GM12878 (cell line): ENCODE results near the gene HOXA2. TPM values are rescaled to one million over a fixed set of nuclear protein-coding genes. Genes with fewer than 3 reads are reported as not detected.

ENCODE experiments used
- BACH1 ChIP-seq: fragments of 450-650 bp; IDR thresholded peaks from 2 replicates; pipeline ENCODE4 v1.6.1; 2017; ENCODE audit warnings: mild to moderate bottlenecking, borderline replicate concordance
- CBFB ChIP-seq: IDR thresholded peaks from 2 replicates; pipeline ENCODE4 v1.6.1; 2016; ENCODE audit warnings: antibody characterized with exemption, low read depth
- E4F1 ChIP-seq: fragments of 450-650 bp; IDR thresholded peaks from 2 replicates; pipeline ENCODE4 v1.6.1; 2018; ENCODE audit warnings: borderline replicate concordance, mild to moderate bottlenecking; ENCODE audit not compliant: partially characterized antibody
- EED ChIP-seq: sonication (generic); IDR thresholded peaks from 2 replicates; pipeline ENCODE4 v1.6.1; 2016; ENCODE audit warnings: antibody characterized with exemption, low read depth
- EGR1 ChIP-seq, 2 experiments: IDR thresholded peaks; 1 replicate in 1 of 2; 2 replicates in 1 of 2; pipeline ENCODE4 v1.6.1; 2011 to 2012; ENCODE audit warnings: low read depth in 2 of 2, low read length in 2 of 2, borderline replicate concordance in 1 of 2, mild to moderate bottlenecking in 1 of 2, moderate library complexity in 1 of 2
- ELK1 ChIP-seq: IDR thresholded peaks from 2 replicates; pipeline ENCODE4 v1.6.1; 2012; ENCODE audit warnings: low read depth, low read length, improper control_type of control experiment
- ESRRA ChIP-seq: IDR thresholded peaks from 2 replicates; pipeline ENCODE4 v1.6.1; 2012; ENCODE audit warnings: mild to moderate bottlenecking, low read length, improper control_type of control experiment
- ETV6 ChIP-seq, 2 experiments: fragments of 450-650 bp in 1 of 2; IDR thresholded peaks in 1 of 2; conservative IDR thresholded peaks in 1 of 2; 2 replicates each; pipeline ENCODE4 v1.6.1; 2014; ENCODE audit warnings: antibody characterized with exemption in 1 of 2, borderline replicate concordance in 1 of 2, low read depth in 1 of 2, mild to moderate bottlenecking in 1 of 2, moderate library complexity in 1 of 2
- FOXM1 ChIP-seq: IDR thresholded peaks from 2 replicates; pipeline ENCODE4 v1.6.1; 2012; ENCODE audit warnings: low read depth, mild to moderate bottlenecking, inconsistent platforms, low read length, moderate library complexity
- IKZF2 ChIP-seq, 2 experiments: fragments of 450-650 bp; IDR thresholded peaks; 2 replicates each; pipeline ENCODE4 v1.6.1; 2017; ENCODE audit warnings: mild to moderate bottlenecking in 2 of 2, moderate library complexity in 2 of 2
- MEF2A ChIP-seq: IDR thresholded peaks from 2 replicates; pipeline ENCODE4 v1.6.1; 2011; ENCODE audit warnings: low read depth, mild to moderate bottlenecking, low read length, moderate library complexity; ENCODE audit not compliant: insufficient read depth
- MLLT1 ChIP-seq: fragments of 450-650 bp; IDR thresholded peaks from 2 replicates; pipeline ENCODE4 v1.6.1; 2016; ENCODE audit warnings: mild to moderate bottlenecking
- NBN ChIP-seq: fragments of 450-650 bp; IDR thresholded peaks from 2 replicates; pipeline ENCODE4 v1.6.1; 2016
- NFIC ChIP-seq: IDR thresholded peaks from 2 replicates; pipeline ENCODE4 v1.6.1; 2012; ENCODE audit warnings: low read depth, mild to moderate bottlenecking, inconsistent platforms, low read length, moderate library complexity
- NKRF ChIP-seq: fragments of 450-650 bp; conservative IDR thresholded peaks from 2 replicates; pipeline ENCODE4 v1.6.1; 2017; ENCODE audit warnings: mild to moderate bottlenecking, moderate library complexity
- NRF1 ChIP-seq: conservative IDR thresholded peaks from 2 replicates; pipeline ENCODE4 v1.6.1; 2011; ENCODE audit warnings: mild to moderate bottlenecking, low read depth, low read length, improper control_type of control experiment
- POLR2A ChIP-seq: IDR thresholded peaks from 2 replicates; pipeline ENCODE4 v1.6.1; 2011; ENCODE audit warnings: low read depth, mild to moderate bottlenecking, low read length
- RAD51 ChIP-seq: fragments of 450-650 bp; IDR thresholded peaks from 2 replicates; pipeline ENCODE4 v1.6.1; 2016; ENCODE audit warnings: moderate library complexity, mild to moderate bottlenecking, inconsistent platforms
- RBBP5 ChIP-seq: fragments of 200-600 bp; sonication (generic); conservative IDR thresholded peaks from 2 replicates; pipeline ENCODE4 v1.6.1; 2016
- SRF ChIP-seq, 2 experiments: IDR thresholded peaks; 2 replicates each; pipeline ENCODE4 v1.6.1; 2011; ENCODE audit warnings: low read depth in 2 of 2, low read length in 2 of 2, mild to moderate bottlenecking in 1 of 2, moderate library complexity in 1 of 2
- TBL1XR1 ChIP-seq: IDR thresholded peaks from 2 replicates; pipeline ENCODE4 v1.6.1; 2012; ENCODE audit warnings: low read depth, low read length, improper control_type of control experiment
- ZNF384 ChIP-seq: IDR thresholded peaks from 2 replicates; pipeline ENCODE4 v1.6.1; 2012; ENCODE audit warnings: low read depth, mild to moderate bottlenecking, low read length, improper control_type of control experiment, borderline replicate concordance
- polyA plus RNA-seq, 11 experiments: library from polyadenylated mRNA; depleted of rRNA in 4 of 11; unstranded in 6 of 11; stranded (reverse) in 5 of 11; fragments of >200 nt; fragmentation: Nextera tagmentation in 4 of 11; fragmentation: Illumina TruSeq in 1 of 11; extraction: Ambion mirVana in 4 of 11; extraction: Trizol in 1 of 11; gene quantifications; 1 replicate in 1 of 11; 2 replicates in 10 of 11; pipeline versions ENCODE4 v1.2.1 to v1.2.3, GENCODE V29; 2011 to 2016; ENCODE audit warnings: inconsistent platforms in 2 of 11, missing spikeins in 2 of 11, low read depth in 1 of 11
- total RNA-seq, 4 experiments: library from RNA; depleted of rRNA in 3 of 4; stranded (reverse); fragments of >200 nt in 3 of 4; fragmentation: Illumina TruSeq in 1 of 4; extraction: Trizol in 1 of 4; gene quantifications; 2 replicates each; pipeline versions ENCODE4 v1.2.1 to v1.2.3, GENCODE V29; 2013 to 2021

Gene HOXA2
- total and polyA plus RNA-seq, 10 of the 15 experiments (the other 5 are each of a cell fraction or from before 2014, with no cell fraction given): not detected

GRCh38 chr7:27083646-27084045 is 18.8 kb downstream of the HOXA2 start (continued):
- TF ChIP-seq NBN: 0 out of 2 replicates have a peak, but pooled peaks have one; percentile 26
- no peak for TF ChIP-seq CBFB
- TF ChIP-seq MEF2A: no peak
- TF ChIP-seq TBL1XR1: no peak
- no peak for TF ChIP-seq RBBP5
- no peak for TF ChIP-seq ZNF384
- TF ChIP-seq NFIC: no peak
- no peak for TF ChIP-seq FOXM1
- TF ChIP-seq SRF (IDR thresholded peaks at IDR 0.05; ENCODE audit: low read depth in 2 of 2, low read length in 2 of 2): no peak
- no peak for TF ChIP-seq EGR1 (IDR thresholded peaks at IDR 0.05; ENCODE audit: borderline replicate concordance in 1 of 2, low read depth in 2 of 2, low read length in 2 of 2)
- TF ChIP-seq ELK1: no peak
- no peak for TF ChIP-seq NKRF
- no peak for TF ChIP-seq E4F1
- no peak for TF ChIP-seq RAD51
- no peak; the same call in 1 of the 2 replicates for TF ChIP-seq BACH1
- no peak for TF ChIP-seq ETV6 (conservative IDR thresholded peaks at IDR 0.05 in 1 of 2, IDR thresholded peaks at IDR 0.05 in 1 of 2; ENCODE audit: borderline replicate concordance in 1 of 2, low read depth in 1 of 2)
- TF ChIP-seq POLR2A: no peak
- TF ChIP-seq IKZF2 (IDR thresholded peaks at IDR 0.05): peak; percentile 46 to 67; a peak in 2 of 4 replicates
- TF ChIP-seq ESRRA: no peak
- TF ChIP-seq EED: no peak
- no peak for TF ChIP-seq NRF1
- TF ChIP-seq MLLT1: peak; percentile 39; the same call in 1 of the 2 replicates
